Spinal cord (tissue), 10 donors: ENCODE measurements around the gene FAM83G. TPM values are rescaled to one million over a fixed set of nuclear protein-coding genes. Genes with fewer than 3 reads are reported as not detected.

Experiments used
- DNase-seq, 6 donors: peaks; one replicate each; pipeline versions ENCODE4 v3.0.0 to v3.0.0-alpha.2; 2013 to 2015; ENCODE audit warnings: low spot score in 6 of 6, low read depth in 4 of 6
- H3K27ac ChIP-seq: one replicate; pipeline ENCODE4 v1.5.1; 2013; ENCODE audit warnings: low read depth, low read length, control low read depth
- H3K27me3 ChIP-seq: one replicate; pipeline ENCODE4 v1.6.1; 2013; ENCODE audit warnings: low read length; ENCODE audit not compliant: control insufficient read depth, insufficient read depth
- H3K36me3 ChIP-seq: one replicate; pipeline ENCODE4 v1.6.1; 2013; ENCODE audit warnings: low read length; ENCODE audit not compliant: control insufficient read depth, insufficient read depth
- H3K4me1 ChIP-seq: one replicate; pipeline ENCODE4 v1.6.1; 2013; ENCODE audit warnings: low read length; ENCODE audit not compliant: control insufficient read depth, insufficient read depth
- H3K4me3 ChIP-seq: one replicate; pipeline ENCODE4 v1.5.1; 2013; ENCODE audit warnings: low read depth, low read length, control low read depth
- H3K9me3 ChIP-seq: one replicate; pipeline ENCODE4 v1.6.1; 2013; ENCODE audit warnings: low read length; ENCODE audit not compliant: control insufficient read depth, insufficient read depth
- WGBS: methylation state at CpG from one replicate; pipeline ENCODE4 v1.1.5; 2013; ENCODE audit warnings: missing lambda C conversion rate; ENCODE audit not compliant: insufficient coverage; 5-methylcytosine and 5-hydroxymethylcytosine counted together
- polyA plus RNA-seq, 2 donors: library from polyadenylated mRNA; unstranded; fragments of 120-200 nt; gene quantifications; one replicate each; pipeline ENCODE4 v1.2.1, GENCODE V29; 2013; ENCODE audit not compliant: insufficient read length in 2 of 2
- total RNA-seq, 2 donors: library from RNA; depleted of rRNA in 1 of 2; stranded (reverse); fragments of 120-200 nt in 1 of 2; fragments of >200 nt in 1 of 2; gene quantifications; one replicate each; pipeline versions ENCODE4 v1.2.3 to v1.2.4, GENCODE V29; 2013 to 2014
- donor health status: healthy.

The FAM83G gene
- total and polyA plus RNA-seq, 4 donors: 1.2 to 2.1 (median 1.6) TPM

- peaks cover 7% of the 10 kb centered on the region for H3K9me3 ChIP-seq
- H3K27me3 ChIP-seq: no peaks in the 10 kb centered on the region
- H3K4me1 ChIP-seq: no peaks in the 10 kb centered on the region
- WGBS: 89% methylated on average over 14 of the region's 20 CpGs
- no peak overlapping the region for H3K27ac ChIP-seq
- peaks cover 3% of the 10 kb centered on the region for H3K36me3 ChIP-seq
- H3K4me3 ChIP-seq: no peak overlapping the region
- DNase-seq: no peak
Measured at GRCh38 chr17:18991531-18992315, 12.8 kb downstream of the FAM83G start.

GRCh38 chr17:18990331-18990730 lies 14.2 kb downstream of the FAM83G start:
- peak in 1 of 6 donors; percentile 17 for DNase-seq
- Histone ChIP-seq H3K27me3 (no peaks in the 10 kb centered on the region), H3K4me3 (no peak overlapping the region), H3K27ac (no peak overlapping the region), H3K4me1 (peaks cover 3% of the 10 kb centered on the region), H3K36me3 (peaks cover 6% of the 10 kb centered on the region), H3K9me3 (peaks cover 6% of the 10 kb centered on the region)
- 74% methylated on average over 5 of the region's 6 CpGs for WGBS

- H3K4me1 ChIP-seq: peaks cover 3% of the 10 kb centered on the region
- no peak for DNase-seq
- H3K36me3 ChIP-seq: peaks cover 7% of the 10 kb centered on the region
- no peak overlapping the region for H3K27ac ChIP-seq
- 95% methylated on average over 9 of the region's 9 CpGs for WGBS
- H3K9me3 ChIP-seq: no peaks in the 10 kb centered on the region
- no peak overlapping the region for H3K4me3 ChIP-seq
- no peaks in the 10 kb centered on the region for H3K27me3 ChIP-seq
Measured at GRCh38 chr17:18988546-18989173, 15.9 kb downstream of the FAM83G start.

- Histone ChIP-seq H3K27me3 (no peaks in the 10 kb centered on the region), H3K4me3 (no peak overlapping the region), H3K36me3 (peaks cover 7% of the 10 kb centered on the region), H3K27ac (no peak overlapping the region), H3K9me3 (no peaks in the 10 kb centered on the region), H3K4me1 (peaks cover 3% of the 10 kb centered on the region)
- 90% methylated on average over 14 of the region's 14 CpGs for WGBS
- DNase-seq: no peak
Measured at GRCh38 chr17:18987862-18988545, 16.6 kb downstream of the FAM83G start.

- Histone ChIP-seq H3K4me1 (peaks cover 3% of the 10 kb centered on the region), H3K27me3 (no peaks in the 10 kb centered on the region), H3K4me3 (no peak overlapping the region), H3K9me3 (no peaks in the 10 kb centered on the region), H3K27ac (no peak overlapping the region), H3K36me3 (peaks cover 7% of the 10 kb centered on the region)
- DNase-seq: no peak
- 82% methylated on average over 9 of the region's 9 CpGs for WGBS
Measured at GRCh38 chr17:18987230-18987610, 17.3 kb downstream of the FAM83G start.

GRCh38 chr17:18986541-18987229 lies 17.9 kb downstream of the FAM83G start:
- 75% methylated on average over 19 of the region's 21 CpGs for WGBS
- no peak for DNase-seq
- Histone ChIP-seq H3K27ac (no peak overlapping the region), H3K36me3 (peaks cover 9% of the 10 kb centered on the region), H3K9me3 (no peaks in the 10 kb centered on the region), H3K27me3 (no peaks in the 10 kb centered on the region), H3K4me3 (no peak overlapping the region), H3K4me1 (peaks cover 3% of the 10 kb centered on the region)

GRCh38 chr17:18985475-18985874 lies 19.1 kb downstream of the FAM83G start:
- DNase-seq: no peak
- Histone ChIP-seq H3K27me3 (no peaks in the 10 kb centered on the region), H3K4me3 (no peak overlapping the region), H3K4me1 (peaks cover 3% of the 10 kb centered on the region), H3K36me3 (peaks cover 9% of the 10 kb centered on the region), H3K9me3 (no peaks in the 10 kb centered on the region), H3K27ac (no peak overlapping the region)
- WGBS: 95% methylated on average over 9 of the region's 9 CpGs

- DNase-seq: no peak
- H3K9me3 ChIP-seq: no peaks in the 10 kb centered on the region
- no peaks in the 10 kb centered on the region for H3K27me3 ChIP-seq
- H3K4me1 ChIP-seq: peaks cover 3% of the 10 kb centered on the region
- 94% methylated on average over 21 of the region's 21 CpGs for WGBS
- H3K4me3 ChIP-seq: no peak overlapping the region
- no peak overlapping the region for H3K27ac ChIP-seq
- peaks cover 9% of the 10 kb centered on the region for H3K36me3 ChIP-seq
Measured at GRCh38 chr17:18984273-18985114, 20.1 kb downstream of the FAM83G start.
